GF-D8 (cell line): ENCODE measurements around the gene FASN.

ENCODE experiments used
- DNase-seq: peaks from one replicate; lab custom pipeline; 2025; lab: John Stamatoyannopoulos, UW

FASN gene

DNA sequence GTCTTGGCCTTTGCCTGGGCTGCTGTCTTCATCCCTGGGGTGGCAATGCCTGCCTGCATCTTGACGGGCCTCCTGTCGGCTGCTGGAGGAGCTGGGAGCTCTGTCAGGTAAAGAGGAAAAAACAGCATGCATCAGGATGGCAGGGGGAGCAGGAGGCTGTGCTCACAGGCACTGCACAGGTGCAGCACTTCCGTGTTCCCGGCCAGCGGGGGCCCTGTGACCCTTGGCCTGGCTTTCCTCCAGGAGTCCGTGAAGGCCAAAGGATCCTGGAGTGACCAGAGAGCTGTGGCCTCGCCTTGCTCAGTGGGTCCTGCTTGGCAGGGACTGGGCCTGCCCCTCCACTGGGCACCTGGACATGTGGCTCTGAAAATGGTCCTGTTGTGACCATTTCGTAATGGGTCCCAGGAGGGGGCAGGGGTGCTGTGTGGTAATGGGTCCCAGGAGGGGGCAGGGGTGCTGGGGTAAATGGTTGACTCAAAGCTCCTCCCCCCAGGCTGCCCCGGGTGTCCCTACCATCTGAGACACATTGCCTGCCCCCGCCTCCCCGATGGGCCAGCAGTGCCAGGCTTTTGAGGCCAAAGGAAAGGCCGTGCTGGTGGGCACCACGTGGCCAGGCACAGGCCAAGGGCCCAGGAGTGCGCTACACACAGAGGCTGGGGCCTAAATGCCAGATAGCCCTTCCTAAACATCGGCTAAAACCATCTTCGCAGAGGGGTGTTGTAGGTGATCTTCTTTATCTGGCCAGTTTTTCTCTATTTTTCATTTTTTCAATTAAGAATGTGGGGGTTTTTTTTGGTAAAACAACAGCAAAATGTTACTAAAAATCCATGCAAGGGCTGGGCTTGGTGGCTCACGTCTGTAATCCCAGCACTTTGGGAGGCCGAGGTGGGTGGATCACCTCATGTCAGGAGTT lies 4.0 kb upstream of the FASN start:
- no peak for DNase-seq

DNA sequence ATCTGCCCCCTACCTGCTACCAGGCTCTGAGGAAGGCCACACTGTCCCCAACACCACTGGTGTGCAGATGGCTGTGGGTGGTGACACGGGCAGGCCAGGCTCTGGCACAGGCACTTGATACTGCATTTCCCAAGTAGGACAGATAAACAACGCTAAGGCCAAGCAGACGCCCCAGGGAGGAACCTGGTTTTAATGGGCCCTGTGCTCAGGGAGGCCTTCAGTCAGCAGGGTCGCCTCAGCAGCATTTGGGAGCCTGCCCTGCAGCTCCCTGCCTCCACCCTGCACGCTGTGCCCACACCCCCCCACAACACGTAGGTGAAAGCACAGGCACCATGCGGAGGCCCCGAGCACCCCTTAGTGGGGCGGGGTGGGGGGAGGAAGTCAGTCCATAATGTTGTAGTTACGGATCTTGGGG lies 3.3 kb upstream of the FASN start:
- no peak for DNase-seq

DNA sequence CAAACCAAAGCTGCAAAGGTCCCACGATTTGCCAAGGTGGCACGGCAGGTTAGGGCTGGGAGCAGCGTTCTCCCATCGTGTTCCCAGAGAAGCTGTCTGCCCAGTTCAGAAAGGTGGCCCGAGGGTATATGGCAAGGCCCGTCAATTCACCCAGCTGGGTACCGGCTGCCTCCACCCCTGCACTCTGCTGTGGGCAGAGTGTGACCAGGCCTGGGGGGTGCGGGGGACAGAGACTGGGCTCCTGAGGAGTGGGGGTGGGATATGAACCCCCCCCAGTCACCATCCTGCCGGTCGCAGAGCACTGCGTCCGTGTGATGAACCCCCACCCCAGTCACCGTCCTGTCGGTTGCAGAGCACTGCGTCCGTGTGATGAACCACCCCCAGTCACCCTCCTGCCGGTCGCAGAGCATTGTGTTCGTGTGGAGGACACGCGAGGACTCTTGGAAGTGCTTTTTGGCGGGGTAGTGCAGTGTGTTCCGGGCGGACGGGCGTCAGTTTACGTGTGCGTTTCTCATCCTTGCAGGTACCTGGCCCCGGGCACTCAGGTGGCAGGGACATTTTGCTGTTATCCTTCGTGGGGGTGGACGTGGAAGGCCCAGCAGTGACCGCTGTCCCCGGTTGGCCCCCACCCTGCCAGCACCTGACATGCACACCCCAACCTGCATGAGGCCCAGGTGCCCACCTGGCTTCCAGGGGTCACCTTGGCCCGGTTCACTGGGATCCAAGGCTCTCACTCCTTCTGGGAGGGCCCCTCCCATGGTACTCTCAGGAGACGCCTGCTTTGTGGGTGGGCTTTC lies 2.7 kb upstream of the FASN start:
- DNase-seq = no peak

DNA sequence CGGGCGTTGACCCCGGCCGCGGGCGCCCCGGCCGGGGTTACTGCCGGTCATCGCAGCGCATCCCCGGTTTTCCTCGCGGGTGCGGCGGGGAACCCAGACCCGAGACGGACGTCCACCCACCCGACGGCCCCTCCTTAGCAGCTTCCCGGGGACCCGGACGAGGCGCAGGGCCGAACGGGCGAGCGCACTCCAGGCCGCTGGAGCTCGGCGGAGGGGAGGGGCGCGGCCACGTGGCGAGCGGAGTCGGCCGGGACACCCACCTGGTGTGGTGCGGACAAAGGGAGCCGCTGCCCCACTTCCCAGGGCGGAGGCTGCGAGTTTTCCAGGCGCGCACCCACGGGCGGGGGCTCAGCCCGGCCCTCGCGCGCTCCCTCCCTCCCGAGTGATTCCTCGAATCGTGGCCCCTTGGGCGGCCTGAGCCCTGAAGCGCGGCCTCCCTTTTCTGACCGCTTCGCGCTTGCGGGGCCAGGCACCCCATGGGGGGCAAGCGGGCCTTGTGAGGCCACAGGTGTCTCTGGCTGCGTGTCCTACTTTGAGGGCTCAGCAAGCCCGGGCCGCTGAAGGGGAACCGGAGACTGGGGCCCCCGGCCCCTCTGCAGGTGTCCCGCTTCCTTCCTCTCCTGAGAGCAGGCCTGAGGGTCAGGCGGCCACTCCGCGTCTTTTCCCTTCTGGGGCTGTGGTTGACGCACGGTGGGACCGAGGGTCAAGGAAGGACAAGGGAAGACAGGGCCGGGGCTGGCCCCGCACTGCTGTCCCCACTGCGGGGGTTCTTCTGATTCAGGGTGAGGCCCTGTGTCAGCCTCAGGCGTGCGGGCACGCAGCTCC lies 1.1 kb upstream of the FASN start:
- DNase-seq = no peak

DNA sequence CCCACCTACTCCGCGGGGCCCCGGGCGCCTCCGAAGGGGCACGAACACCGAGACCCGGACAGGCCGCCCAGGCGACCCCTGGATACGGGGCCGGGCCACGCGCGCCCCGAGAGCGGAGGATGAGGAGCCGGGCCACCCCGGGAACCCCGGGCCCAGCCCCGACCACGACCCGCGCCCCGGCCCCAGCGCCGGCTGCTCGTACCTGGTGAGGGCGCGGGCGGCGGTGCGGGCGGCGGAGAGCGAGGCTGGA lies 192 bp downstream of the FASN start:
- DNase-seq = no peak

DNA sequence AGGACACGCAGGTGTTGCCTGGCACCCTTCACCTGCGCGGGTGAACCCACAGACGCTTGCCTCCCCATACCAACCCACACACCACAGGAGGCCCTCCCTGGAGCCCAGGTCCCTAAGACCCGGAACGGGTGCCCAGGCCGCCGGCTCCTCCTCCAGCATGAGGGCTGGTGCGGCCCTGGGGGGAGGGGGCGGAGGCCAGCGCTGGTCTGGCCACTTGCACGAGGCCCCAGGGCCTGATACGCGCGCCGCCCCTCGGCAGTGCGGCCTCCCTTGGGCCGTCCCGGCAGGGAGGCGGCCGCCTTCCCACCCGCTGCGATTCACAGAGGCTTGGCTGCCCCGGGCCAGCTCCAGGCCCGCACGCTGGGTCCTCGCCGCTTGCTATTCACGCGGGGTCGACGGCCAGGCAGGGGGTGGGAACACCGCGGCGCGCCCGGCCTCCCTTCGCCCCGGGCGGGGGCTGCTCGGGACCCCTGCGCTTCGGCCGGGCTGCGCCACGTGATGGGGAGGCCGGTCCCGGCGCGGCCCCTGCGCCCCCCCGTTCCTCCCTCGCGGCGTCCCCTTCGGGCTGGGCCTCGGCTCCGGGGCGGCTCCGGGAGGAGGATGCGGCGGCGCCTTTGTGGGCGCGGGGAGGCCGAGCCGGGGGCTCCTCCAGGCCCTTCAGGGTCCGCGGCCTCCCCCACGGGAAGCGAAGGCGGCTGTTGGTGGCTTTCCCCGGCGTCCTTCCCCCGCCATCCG lies 685 bp downstream of the FASN start:
- no peak for DNase-seq

DNA sequence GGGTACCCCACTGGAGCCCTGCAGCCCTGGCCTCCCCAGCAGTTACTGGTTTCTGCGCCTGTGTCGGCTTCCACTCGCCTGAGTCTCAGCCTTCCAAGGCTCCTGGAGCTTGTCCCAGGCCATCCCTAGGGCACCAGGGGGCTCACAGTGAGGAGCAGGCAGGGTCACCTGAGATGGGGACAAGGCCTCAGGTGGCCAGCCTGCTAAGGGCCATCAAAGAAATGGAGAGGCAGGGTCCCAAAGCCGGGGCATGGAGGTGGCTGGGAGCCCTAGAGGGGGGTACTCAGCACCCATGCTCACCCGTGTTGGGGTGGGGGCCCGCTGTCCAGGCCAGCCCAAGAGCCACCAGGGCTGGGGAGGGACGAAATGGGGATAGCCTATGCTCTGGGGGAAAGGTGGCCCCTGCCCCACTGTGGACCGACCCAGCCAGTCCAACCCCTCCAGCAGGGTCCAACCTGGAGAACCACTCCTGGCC lies 1.3 kb downstream of the FASN start:
- no peak for DNase-seq

DNA sequence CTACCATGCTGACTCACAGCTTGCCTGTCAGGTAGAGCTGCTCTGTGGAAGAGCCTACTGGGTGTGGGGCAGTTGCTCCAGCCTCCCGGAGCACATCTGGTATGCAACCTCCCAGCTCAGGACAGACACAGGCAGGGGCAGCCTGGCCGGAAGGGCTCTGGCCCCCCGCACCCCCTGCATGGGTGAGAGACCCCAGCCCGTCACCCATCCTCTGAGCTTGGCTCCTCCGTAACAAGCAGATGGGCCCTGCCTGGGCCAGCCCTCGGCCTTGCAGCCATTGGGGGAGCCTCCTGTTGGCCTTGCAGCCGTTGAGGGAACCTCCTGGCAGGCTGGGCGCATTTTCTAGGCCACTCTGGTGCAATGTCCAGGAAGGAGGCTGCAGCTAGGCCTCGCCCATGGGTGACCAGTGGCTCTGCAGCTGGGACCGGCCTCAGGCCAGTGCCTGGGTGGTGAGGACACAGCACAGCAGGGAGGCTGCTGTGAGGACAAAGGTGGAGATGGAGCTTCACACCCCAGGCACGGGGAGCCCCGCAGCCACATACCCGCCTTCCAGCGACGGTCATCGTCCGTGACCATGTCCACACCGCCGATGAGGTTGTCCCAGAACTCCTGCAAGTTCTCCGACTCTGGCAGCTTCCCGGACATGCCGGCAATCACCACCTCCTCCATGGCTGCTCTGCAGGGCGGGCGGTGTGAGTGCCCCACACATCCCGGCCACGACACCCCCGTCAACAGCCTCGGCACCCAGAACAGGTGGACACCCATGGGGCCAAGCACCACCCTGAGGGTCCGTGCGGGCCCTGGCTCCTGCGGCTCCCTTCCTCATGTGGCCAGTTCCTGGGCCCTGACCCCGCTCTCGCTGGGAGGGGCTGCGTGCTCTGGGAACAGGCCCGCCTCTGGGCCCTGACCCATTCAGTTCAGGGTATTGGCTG lies 2.0 kb downstream of the FASN start:
- no peak for DNase-seq

DNA sequence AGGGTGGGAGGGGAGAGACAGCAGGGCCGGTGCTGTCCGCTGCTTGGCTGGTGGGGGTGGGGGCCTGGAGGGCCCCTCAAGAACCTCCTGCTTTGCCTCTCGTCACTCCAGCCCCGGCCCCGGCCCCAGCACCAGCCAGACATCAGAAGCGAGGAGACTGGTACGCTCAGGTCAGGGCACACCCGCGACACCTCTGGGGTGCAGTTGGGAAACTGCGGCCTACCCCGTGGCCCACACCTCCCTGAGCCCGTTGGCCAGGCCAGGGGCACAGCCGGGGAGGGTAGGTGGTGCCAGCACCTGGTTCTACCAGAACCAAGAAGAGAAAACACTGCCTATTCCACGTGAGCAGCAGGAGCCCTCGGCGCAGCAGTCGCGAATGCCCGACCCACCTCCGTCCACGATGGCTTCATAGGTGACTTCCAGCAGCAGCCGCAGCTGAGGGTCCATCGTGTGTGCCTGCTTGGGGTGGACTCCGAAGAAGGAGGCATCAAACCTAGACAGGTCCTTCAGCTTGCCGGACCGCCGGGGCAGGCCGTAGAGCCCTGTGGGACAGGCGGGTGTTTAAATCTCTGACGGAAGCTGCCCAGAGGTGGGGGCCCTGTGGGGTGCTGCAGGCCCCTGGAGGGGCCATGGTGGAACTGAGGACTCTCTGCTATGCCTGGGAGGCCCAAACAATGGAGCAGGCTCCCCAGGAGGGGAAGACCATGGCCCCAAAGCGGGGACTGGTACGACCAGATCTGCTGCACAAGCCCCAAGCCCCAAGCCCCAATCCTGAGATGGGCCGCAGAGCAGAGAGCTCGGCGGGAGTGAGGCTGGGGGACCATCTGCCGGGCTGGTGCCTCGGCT lies 2.9 kb downstream of the FASN start:
- DNase-seq = no peak

DNA sequence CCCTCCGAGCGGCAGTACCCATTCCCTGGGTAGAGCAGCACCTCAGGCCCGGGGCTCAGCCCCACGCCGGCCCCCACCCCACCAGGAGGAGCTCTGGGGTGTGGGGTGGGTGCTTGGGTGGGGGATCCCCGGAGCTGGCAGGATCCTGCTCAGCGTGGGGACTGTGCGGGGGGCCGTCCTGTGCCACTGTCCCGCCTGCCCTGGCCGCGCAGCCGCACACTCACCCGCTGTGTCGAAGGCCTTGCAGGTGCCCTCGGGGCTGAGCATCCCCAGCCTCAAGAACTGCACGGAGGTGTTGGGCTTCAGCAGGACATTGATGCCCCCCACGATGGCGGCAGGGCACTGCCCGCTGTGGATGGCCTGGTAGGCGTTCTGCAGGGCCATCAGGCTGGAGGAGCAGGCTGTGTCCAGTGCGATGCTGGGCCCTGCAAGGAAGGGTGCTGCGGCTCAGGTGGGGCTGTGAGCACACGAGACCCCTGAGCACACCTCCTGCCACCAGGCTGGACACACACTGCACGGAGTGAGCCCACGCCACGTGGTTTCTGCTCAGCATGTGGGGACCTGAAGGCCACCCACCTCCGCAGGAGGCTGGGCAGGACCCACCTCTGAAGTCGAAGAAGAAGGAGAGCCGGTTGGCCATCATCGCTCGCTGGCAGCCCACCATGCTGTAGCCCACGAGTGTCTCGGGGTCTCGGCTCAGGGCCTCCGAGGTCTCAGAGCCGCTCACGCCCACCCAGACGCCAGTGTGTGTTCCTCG lies 4.9 kb downstream of the FASN start:
- DNase-seq = no peak

DNA sequence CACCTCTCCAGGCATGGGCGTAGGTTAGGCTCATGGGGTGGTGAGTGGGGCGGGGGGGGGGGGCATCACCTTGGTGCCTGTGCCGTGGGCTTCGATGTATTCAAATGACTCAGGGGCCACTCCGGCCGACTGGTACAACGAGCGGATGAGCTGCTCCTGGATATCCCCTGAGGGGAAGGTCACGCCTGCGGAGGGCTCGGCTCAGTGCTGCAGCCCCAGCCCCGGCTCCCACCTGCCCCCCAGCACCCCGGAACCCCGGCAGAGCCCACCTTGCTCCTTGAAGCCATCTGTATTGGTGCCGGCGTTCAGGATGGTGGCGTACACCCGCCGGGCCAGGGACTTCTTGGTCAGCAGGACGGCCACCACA lies 5.4 kb downstream of the FASN start:
- no peak for DNase-seq

DNA sequence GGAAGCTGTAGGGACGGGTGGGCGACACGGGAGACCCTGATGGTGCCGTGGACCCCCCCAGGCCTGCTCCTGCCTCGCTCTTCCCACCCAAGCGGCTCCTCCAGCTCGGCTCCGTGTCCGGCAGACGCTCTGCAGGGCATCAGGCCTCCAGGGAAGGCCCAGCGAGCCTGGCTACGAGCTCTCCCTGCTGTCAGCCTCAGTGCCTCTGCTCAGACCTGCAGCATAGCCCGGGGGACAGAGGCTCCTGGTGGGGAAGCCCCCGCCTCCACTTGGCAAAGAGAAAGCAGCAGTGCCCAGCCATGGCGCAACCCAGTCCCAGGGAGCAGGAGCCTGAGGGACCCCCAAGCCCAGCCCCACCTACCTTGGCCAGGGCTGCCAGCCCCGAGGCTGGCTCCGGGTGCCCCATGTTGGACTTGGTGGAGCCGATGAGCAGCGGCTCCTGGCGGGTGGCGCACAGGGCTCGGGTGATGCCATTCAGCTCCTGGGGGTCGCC lies 5.9 kb downstream of the FASN start:
- no peak for DNase-seq

DNA sequence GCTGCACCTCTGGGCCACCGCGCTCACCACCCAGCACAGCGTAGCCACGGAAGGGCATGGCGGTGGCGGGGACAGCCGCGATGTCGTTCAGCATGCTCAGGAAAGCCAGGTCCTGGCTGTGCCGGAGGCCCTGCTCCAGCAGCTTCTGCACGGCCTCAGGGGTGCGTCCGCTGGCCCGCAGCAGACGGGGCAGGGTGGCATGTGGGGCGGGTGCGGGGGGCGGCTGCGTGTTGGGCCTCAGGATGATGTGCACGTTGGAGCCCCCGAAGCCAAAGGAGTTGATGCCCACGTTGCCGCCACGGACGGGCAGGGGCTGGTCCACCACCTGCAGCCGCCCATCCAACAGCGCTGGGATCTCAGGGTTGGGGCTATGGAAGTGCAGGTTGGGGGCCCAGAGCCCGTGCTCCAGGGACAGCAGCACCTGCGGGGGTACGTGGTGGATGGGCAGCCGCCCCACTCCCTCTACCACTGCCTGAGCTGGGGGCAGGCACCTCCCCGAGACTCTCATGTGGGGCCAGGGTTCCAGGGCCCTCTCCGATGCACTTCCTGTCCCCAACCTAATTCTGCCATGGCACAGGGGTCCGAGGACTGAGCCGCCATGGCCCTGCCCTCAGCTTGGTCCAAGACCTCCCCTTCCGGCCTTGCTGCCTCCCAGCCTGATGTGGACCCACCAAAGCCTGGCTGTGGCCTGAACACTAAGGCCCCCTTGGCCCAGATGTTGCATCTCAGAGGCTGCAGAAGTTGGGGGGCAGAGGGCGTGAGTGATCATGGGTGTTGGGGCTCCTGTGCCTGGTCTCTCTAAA lies 6.6 kb downstream of the FASN start:
- DNase-seq = no peak

DNA sequence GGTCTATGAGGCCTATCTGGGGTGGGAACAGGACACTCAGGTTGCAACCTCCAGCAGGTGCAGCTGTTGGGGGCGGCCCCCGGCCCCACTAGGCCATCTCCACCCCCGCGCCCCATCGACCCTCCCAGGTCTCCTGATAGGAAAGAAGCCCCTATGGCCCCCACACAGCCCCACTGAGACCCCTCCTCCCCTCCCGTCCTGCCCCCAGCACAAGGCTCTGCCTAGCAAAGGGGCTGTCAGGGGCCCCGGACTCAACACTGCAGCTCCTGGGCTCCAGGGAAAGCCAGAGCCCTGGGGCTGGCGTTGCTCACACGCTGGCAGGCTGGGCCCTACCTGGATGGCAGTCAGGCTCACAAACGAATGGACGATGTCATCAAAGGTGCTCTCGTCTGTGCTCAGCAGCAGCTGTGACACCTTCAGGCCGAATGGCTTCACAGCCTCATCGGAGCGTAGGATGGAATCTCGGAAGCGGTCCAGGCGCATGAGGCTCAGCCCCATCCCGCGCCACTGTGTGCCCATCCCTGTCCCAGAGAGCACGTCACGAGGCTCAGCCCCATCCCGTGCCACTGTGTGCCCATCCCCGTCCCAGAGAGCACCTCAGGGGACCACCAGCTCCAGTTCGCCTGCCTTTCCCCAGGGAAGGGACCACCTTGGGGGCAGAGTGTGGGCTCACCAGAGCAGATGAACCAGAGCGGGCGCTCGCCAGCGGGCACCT lies 7.3 kb downstream of the FASN start:
- no peak for DNase-seq

DNA sequence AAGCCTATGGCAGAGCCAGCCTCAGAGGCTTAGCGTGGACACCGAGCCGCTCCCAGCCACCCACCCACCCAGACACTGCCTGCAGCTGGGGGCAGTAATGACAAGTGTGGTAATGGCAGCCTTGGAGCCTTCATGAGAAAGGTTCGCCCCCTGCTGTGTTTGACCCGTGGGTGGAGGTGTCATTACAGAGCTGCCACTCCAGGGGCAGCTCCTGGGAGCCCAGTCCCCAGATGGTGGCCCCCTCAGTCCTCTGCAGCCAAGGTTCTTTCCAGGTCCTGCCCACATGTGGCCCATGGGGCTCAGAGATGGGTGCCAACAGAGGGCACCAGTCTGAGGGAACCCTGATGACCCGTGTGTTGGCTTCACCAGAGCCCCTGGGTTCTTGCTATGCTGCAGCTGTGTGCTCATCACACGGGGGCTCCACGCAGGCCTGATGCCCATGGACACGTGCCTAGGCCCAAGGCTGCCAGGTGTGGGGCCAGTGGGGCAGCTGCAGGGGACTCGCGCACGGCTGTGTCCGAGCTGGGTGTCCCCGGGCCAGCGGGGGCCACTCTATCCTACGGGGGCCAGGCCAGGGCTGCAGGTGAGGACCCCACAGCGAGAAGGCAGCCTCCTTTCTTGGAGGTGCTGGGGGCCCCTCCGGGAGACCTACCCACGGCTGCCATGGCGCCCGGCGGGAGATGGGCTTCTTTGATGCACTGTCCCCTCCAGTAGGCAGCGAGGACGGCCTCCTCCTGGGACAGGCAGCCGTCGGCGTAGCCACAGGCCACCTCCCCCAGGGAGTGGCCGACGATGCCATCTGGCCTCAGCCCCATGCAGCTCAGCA lies 8.1 kb downstream of the FASN start:
- no peak for DNase-seq
